ENCODE results near the gene IGF1R. TPM values are rescaled to one million over a fixed set of nuclear protein-coding genes. Genes with fewer than 3 reads are reported as not detected.

The IGF1R gene
- total and polyA plus RNA-seq, 2 of the 13 experiments (the other 11 are each of a cell fraction or from before 2014, with no cell fraction given): 15.9 to 18.4 TPM

GRCh38 chr15:98649472-98650416 lies 1.4 kb downstream of the IGF1R start (continued):
- TF ChIP-seq CEBPB (IDR thresholded peaks at IDR 0.05; ENCODE audit: borderline replicate concordance, low read depth, low read length) (no peak), KAT8 (CRISPR knock-in tag; IDR thresholded peaks at IDR 0.05) (no peak), ZNF446 (CRISPR knock-in tag; IDR thresholded peaks at IDR 0.05) (no peak; the same call in 1 of the 2 replicates), MXD3 (CRISPR knock-in tag; IDR thresholded peaks at IDR 0.05) (peak; percentile 48), ZFY (CRISPR knock-in tag; IDR thresholded peaks at IDR 0.05) (peak; percentile 30; the same call in 1 of the 2 replicates), EED (CRISPR knock-in tag; IDR thresholded peaks at IDR 0.05) (0 out of 2 replicates have a peak, but pooled peaks have one; percentile 74), PAXIP1 (CRISPR knock-in tag; conservative IDR thresholded peaks at IDR 0.05) (no peak), BCL3 (CRISPR knock-in tag; IDR thresholded peaks at IDR 0.05) (no peak), SRF (IDR thresholded peaks at IDR 0.05; ENCODE audit: low read depth, low read length) (no peak), IRF9 (CRISPR knock-in tag; IDR thresholded peaks at IDR 0.05; ENCODE audit: borderline replicate concordance) (no peak), TIGD3 (CRISPR knock-in tag; IDR thresholded peaks at IDR 0.05; ENCODE audit: borderline replicate concordance) (no peak), ZNF800 (CRISPR knock-in tag; IDR thresholded peaks at IDR 0.05) (peak; percentile 16), SOX5 (CRISPR knock-in tag; IDR thresholded peaks at IDR 0.05; ENCODE audit: borderline replicate concordance) (no peak), MXD4 (CRISPR knock-in tag; IDR thresholded peaks at IDR 0.05) (no peak), JUNB (CRISPR knock-in tag; IDR thresholded peaks at IDR 0.05; ENCODE audit: borderline replicate concordance) (no peak), JARID2 (CRISPR knock-in tag; IDR thresholded peaks at IDR 0.05; ENCODE audit: insufficient replicate concordance) (no peak), ZSCAN9 (CRISPR knock-in tag; IDR thresholded peaks at IDR 0.05; ENCODE audit: borderline replicate concordance) (no peak), ZNF570 (CRISPR knock-in tag; IDR thresholded peaks at IDR 0.05; ENCODE audit: borderline replicate concordance) (no peak), RARA (CRISPR knock-in tag; IDR thresholded peaks at IDR 0.05) (no peak)
